ENCODE data around the gene MBTPS2.

GRCh38 chrX:21798677-21799219, 40.7 kb upstream of the MBTPS2 start:
- no peak for TF ChIP-seq FOXM1 (IDR thresholded peaks at IDR 0.05; ENCODE audit: borderline replicate concordance)
- TF ChIP-seq CTBP1 (IDR thresholded peaks at IDR 0.05; ENCODE audit: borderline replicate concordance), result no peak
- no peak for TF ChIP-seq ZNF384 (IDR thresholded peaks at IDR 0.05)
- TF ChIP-seq HDGF (IDR thresholded peaks at IDR 0.05; ENCODE audit: borderline replicate concordance), result no peak
- no peak for TF ChIP-seq TARDBP (IDR thresholded peaks at IDR 0.05)
- no peak for TF ChIP-seq LEF1 (IDR thresholded peaks at IDR 0.05; ENCODE audit: borderline replicate concordance)
- TF ChIP-seq SP1 (IDR thresholded peaks at IDR 0.05), result no peak
- TF ChIP-seq ELF4 (IDR thresholded peaks at IDR 0.05), result no peak
